Osteocyte (in vitro differentiated cells): ENCODE data around the gene PSENEN. TPM values are rescaled to one million over a fixed set of nuclear protein-coding genes. Genes with fewer than 3 reads are reported as not detected.

Source experiments
- total RNA-seq: library from RNA; stranded (reverse); gene quantifications from 2 replicates; pipeline ENCODE4 v1.2.1, GENCODE V29; 2021

Gene PSENEN
- total RNA-seq, 1 donor from 2014 or later: 72.6 TPM

Other genes with a start within 250 kb of the PSENEN start
- gene DMKN, start 232.0 kb upstream of the PSENEN start, total RNA-seq: not detected in 2 replicates
- not detected in 2 replicates for gene SBSN, start 217.3 kb upstream of the PSENEN start, total RNA-seq
- gene GAPDHS, start 212.2 kb upstream of the PSENEN start, total RNA-seq: not detected in 2 replicates
- gene TMEM147, start 200.0 kb upstream of the PSENEN start, total RNA-seq: 110 and 111 TPM in 2 replicates
- not detected in 2 replicates for gene ATP4A, start 182.0 kb upstream of the PSENEN start, total RNA-seq
- gene PMIS2, start 159.5 kb upstream of the PSENEN start, total RNA-seq: not detected in 2 replicates
- gene HAUS5, start 132.9 kb upstream of the PSENEN start, total RNA-seq: 15.0 and 16.6 TPM in 2 replicates
- gene RBM42, start 116.6 kb upstream of the PSENEN start, total RNA-seq: 88.9 and 95.3 TPM in 2 replicates
- gene ETV2, start 103.9 kb upstream of the PSENEN start, total RNA-seq: 1.2 and 1.3 TPM in 2 replicates
- gene COX6B1, start 97.3 kb upstream of the PSENEN start, total RNA-seq: 317 and 370 TPM in 2 replicates
- not detected in 2 replicates for gene UPK1A, start 79.1 kb upstream of the PSENEN start, total RNA-seq
- not detected in 2 replicates for gene ZBTB32, start 41.1 kb upstream of the PSENEN start, total RNA-seq
- 45.1 and 45.3 TPM in 2 replicates for gene KMT2B, start 27.6 kb upstream of the PSENEN start, total RNA-seq
- 2.3 and 3.1 TPM in 2 replicates for gene IGFLR1, start 3.2 kb upstream of the PSENEN start, total RNA-seq
- 35.9 and 44.9 TPM in 2 replicates for gene U2AF1L4, start 233 bp upstream of the PSENEN start, total RNA-seq
- gene LIN37, start 2.9 kb downstream of the PSENEN start, total RNA-seq: 14.1 and 15.7 TPM in 2 replicates
- gene HSPB6, start 11.4 kb downstream of the PSENEN start, total RNA-seq: 0.37 and 0.64 TPM in 2 replicates
- 19.8 and 20.9 TPM in 2 replicates for gene PROSER3, start 12.5 kb downstream of the PSENEN start, total RNA-seq
- 10.1 and 15.2 TPM in 2 replicates for gene ARHGAP33, start 29.9 kb downstream of the PSENEN start, total RNA-seq
- gene PRODH2, start 67.2 kb downstream of the PSENEN start, total RNA-seq: not detected in 2 replicates
- gene NPHS1, start 106.9 kb downstream of the PSENEN start, total RNA-seq: not detected in 2 replicates
- not detected in 2 replicates for gene KIRREL2, start 111.3 kb downstream of the PSENEN start, total RNA-seq
- gene APLP1, start 122.9 kb downstream of the PSENEN start, total RNA-seq: 12.6 and 14.7 TPM in 2 replicates
- 6.2 and 6.8 TPM in 2 replicates for gene NFKBID, start 154.9 kb downstream of the PSENEN start, total RNA-seq
- gene HCST, start 156.9 kb downstream of the PSENEN start, total RNA-seq: 0.81 and 0.97 TPM in 2 replicates
- not detected in 2 replicates for gene TYROBP, start 162.6 kb downstream of the PSENEN start, total RNA-seq
- 24.3 and 25.0 TPM in 2 replicates for gene LRFN3, start 190.7 kb downstream of the PSENEN start, total RNA-seq
- gene SDHAF1, start 249.5 kb downstream of the PSENEN start, total RNA-seq: 15.4 and 15.5 TPM in 2 replicates